ENCODE measurements around the gene CHN1.

CHN1 gene

DNA sequence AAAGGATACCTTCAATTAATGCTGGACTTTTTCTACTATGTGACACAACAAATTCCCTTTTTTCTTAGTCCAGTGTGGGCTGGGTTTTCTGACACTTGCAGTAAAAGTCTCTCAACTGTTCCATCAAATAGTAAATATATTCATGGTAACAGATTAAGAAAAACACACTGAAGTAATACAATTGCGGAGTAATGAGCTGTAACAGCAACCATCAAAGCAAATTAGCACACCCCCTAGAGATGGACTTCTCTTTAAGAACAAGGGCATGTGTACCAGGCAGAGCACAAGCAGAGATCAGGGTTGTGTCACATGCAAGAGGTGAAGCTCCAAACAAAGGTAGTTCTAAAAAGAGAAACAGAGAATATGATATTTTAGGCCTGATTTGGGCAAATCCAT lies 168.2 kb downstream of the CHN1 start:
- no peak for DNase-seq (ENCODE audit: low read depth)
- H3K4me3 ChIP-seq (ENCODE audit: control insufficient read depth, low read depth, low read length): no peak overlapping the region
- TF ChIP-seq, protein P1, sequence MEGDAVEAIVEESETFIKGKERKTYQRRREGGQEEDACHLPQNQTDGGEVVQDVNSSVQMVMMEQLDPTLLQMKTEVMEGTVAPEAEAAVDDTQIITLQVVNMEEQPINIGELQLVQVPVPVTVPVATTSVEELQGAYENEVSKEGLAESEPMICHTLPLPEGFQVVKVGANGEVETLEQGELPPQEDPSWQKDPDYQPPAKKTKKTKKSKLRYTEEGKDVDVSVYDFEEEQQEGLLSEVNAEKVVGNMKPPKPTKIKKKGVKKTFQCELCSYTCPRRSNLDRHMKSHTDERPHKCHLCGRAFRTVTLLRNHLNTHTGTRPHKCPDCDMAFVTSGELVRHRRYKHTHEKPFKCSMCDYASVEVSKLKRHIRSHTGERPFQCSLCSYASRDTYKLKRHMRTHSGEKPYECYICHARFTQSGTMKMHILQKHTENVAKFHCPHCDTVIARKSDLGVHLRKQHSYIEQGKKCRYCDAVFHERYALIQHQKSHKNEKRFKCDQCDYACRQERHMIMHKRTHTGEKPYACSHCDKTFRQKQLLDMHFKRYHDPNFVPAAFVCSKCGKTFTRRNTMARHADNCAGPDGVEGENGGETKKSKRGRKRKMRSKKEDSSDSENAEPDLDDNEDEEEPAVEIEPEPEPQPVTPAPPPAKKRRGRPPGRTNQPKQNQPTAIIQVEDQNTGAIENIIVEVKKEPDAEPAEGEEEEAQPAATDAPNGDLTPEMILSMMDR (conservative IDR thresholded peaks at IDR 0.05; ENCODE audit: control insufficient read depth, insufficient read depth, low read depth, low read length): no peak

DNA sequence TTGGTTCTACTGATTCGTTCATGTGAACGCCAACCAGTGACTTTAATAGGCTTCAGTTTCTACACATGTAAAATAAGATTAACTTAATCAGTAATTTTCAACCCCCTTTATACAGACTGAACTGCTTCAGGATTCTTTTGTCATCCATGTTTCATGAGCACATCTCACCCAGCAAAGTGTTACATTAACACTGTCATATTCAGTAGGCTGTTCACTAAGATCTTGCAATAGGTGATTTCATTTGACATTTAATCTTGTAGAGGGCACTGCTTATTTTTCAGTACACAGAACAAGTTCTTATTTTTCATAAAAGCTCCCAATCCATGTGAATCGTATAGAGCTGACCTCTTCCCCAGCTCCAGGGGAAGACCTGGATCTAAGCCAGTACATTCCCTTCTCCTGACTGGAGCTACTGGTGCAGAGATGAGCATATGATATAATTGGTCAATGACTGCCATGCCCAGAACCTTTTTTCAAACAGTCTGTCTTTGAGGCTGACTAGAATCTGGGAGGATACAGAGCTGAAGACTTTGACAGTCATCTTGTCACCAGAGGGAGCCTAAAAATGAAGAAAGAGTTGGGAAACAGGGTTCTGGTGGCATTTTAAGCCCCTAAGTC lies 168.7 kb downstream of the CHN1 start:
- H3K4me3 ChIP-seq (ENCODE audit: control insufficient read depth, low read depth, low read length): no peak overlapping the region
- peak; percentile 99 for DNase-seq (ENCODE audit: low read depth)
- TF ChIP-seq, protein P1 (conservative IDR thresholded peaks at IDR 0.05; ENCODE audit: control insufficient read depth, insufficient read depth, low read depth, low read length): no peak

DNA sequence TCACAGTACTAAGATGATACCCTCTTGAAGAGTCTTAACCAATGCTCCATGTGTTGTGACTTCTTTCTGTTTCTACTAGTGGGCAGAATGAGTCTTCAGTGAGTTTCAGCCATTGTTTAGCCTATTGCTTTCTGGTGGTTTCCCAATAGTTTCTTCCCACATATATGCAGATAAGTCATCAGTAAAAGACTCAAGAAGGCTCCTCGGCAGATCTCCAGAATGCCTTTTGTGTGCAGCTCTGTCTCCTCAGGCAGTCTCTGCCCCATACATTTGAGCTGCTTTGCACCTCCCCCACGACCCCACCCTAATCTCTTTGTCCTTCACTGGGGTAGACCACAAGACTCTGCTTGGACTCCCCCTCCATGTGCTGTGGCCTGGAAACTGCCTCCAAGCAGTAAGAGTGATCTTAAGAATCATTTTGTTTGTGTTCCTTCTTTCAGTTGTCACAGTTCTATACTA lies 169.4 kb downstream of the CHN1 start:
- DNase-seq (ENCODE audit: low read depth): peak; percentile 99
- no peak overlapping the region for H3K4me3 ChIP-seq (ENCODE audit: control insufficient read depth, low read depth, low read length)
- TF ChIP-seq, protein P1 (conservative IDR thresholded peaks at IDR 0.05; ENCODE audit: control insufficient read depth, insufficient read depth, low read depth, low read length): no peak

DNA sequence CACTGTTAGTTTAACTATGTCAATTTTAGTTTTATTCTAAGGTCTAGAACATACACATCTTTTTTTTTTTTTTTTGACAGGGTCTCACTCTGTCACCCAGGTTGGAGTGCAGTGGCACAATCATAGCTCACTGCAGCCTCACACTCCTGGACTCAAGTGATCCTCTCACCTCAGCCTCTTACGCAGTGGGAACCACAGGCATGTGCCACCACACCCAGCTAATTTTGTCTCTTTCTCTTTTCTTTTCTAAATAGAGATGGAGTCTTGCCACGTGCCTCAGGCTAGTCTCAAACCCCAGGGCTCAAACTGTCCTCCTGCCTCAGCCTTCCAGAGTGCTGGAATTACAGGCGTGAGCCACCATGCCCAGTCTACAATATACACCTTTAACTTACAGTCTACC lies 171.4 kb downstream of the CHN1 start:
- H3K4me3 ChIP-seq (ENCODE audit: control insufficient read depth, low read depth, low read length): no peak overlapping the region
- TF ChIP-seq, protein P1 (conservative IDR thresholded peaks at IDR 0.05; ENCODE audit: control insufficient read depth, insufficient read depth, low read depth, low read length): no peak
- DNase-seq (ENCODE audit: low read depth): no peak

DNA sequence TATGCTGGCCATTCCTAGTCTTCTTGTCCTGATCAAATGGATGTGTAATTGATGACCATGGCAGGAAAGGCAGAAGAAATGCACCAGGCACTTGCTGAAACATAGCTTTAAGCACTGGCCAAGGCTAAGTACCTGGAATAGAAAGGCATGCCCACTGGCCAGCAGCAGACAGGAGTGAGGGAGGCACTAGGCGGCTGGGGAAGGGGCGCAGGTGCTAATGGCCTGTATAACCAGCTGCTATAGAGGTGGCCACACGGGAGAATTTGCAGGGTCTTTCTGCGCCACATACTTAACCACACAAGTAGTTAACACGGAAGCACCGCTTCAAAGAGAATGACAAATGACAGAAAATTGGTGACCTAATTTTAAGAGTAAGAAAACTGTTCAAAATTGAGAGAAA lies 174.6 kb downstream of the CHN1 start:
- DNase-seq (ENCODE audit: low read depth): no peak
- H3K4me3 ChIP-seq (ENCODE audit: control insufficient read depth, low read depth, low read length): no peak overlapping the region
- TF ChIP-seq, protein P1 (conservative IDR thresholded peaks at IDR 0.05; ENCODE audit: control insufficient read depth, insufficient read depth, low read depth, low read length): no peak

DNA sequence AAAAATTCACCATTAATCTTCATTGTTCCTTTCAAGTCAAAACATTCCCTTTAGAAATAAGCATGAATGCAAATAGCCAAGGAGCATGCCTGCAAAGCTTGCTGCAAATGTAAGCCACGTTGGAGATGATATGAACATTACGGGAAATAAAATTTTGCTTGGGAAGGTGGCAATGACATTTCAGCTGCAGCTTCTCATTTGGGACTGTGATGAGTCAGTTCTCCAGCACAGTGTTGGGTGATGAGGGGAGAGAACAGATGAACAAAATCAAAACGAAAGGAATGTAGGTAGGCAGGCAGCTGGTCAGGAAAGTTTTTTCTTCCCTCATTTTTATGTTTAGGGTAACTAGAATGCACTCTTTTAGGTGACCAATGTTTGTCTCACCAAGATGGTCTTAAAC lies 175.6 kb downstream of the CHN1 start:
- no peak for DNase-seq (ENCODE audit: low read depth)
- no peak overlapping the region for H3K4me3 ChIP-seq (ENCODE audit: control insufficient read depth, low read depth, low read length)
- TF ChIP-seq, protein P1 (conservative IDR thresholded peaks at IDR 0.05; ENCODE audit: control insufficient read depth, insufficient read depth, low read depth, low read length): no peak
